H1 (cell line): ENCODE results near the gene PHTF1. TPM values are rescaled to one million over a fixed set of nuclear protein-coding genes. Genes with fewer than 3 reads are reported as not detected.

Experiments used
- CTCF ChIA-PET: fragments of 300-600 bp; sonication (Branson Sonifier 250); formaldehyde crosslinking; loops from one replicate; lab custom pipeline; 2021; ENCODE audit not compliant: partially characterized antibody; lab: Charles Lee
- POLR2A ChIA-PET: fragments of 300-600 bp; sonication (Branson Sonifier 250); formaldehyde crosslinking; loops from one replicate; lab custom pipeline; 2021; ENCODE audit warnings: inconsistent platforms; ENCODE audit not compliant: partially characterized antibody; lab: Charles Lee
- DNase-seq, 2 experiments: peaks; one replicate each; pipeline versions ENCODE4 v3.0.0 to v3.0.0-alpha.2; 2010 to 2022; ENCODE audit warnings: low spot score in 2 of 2, low read depth in 1 of 2, mixed read lengths in 1 of 2
- FAIRE-seq: peaks from 2 replicates; lab custom pipeline; 2011; peaks lifted over from hg19 to GRCh38; lab: Jason Lieb, UNC
- H2AFZ ChIP-seq: 2 replicates; pipeline ENCODE4 v1.8.1; 2012; ENCODE audit warnings: low read length, inconsistent platforms
- H2AK5ac ChIP-seq: 2 replicates; pipeline ENCODE4 v1.6.1; 2013; ENCODE audit warnings: low read depth, low read length
- H2BK120ac ChIP-seq: replicated peaks from 2 replicates; pipeline ENCODE3; 2013; ENCODE audit warnings: low read depth, low read length, inconsistent platforms
- H2BK12ac ChIP-seq: 2 replicates; pipeline ENCODE4 v1.6.1; 2013; ENCODE audit warnings: low read depth, low read length
- H2BK15ac ChIP-seq: 2 replicates; pipeline ENCODE4 v1.6.1; 2013; ENCODE audit warnings: low read length
- H2BK20ac ChIP-seq: 2 replicates; pipeline ENCODE4 v1.6.1; 2013; ENCODE audit warnings: low read length
- H2BK5ac ChIP-seq: 2 replicates; pipeline ENCODE4 v1.6.1; 2013; ENCODE audit warnings: low read depth, low read length
- H3K14ac ChIP-seq: 2 replicates; pipeline ENCODE4 v1.6.1; 2013; ENCODE audit warnings: inconsistent platforms; ENCODE audit not compliant: insufficient read length
- H3K18ac ChIP-seq: 2 replicates; pipeline ENCODE4 v1.6.1; 2013; ENCODE audit warnings: low read length; ENCODE audit errors: extremely low read depth
- H3K23ac ChIP-seq: 2 replicates; pipeline ENCODE4 v1.6.1; 2013; ENCODE audit warnings: inconsistent platforms; ENCODE audit not compliant: insufficient read length
- H3K23me2 ChIP-seq: 2 replicates; pipeline ENCODE4 v1.6.1; 2013; ENCODE audit warnings: low read depth, low read length
- H3K27ac ChIP-seq: 2 replicates; pipeline ENCODE4 v1.6.1; 2011; ENCODE audit warnings: low read depth, low read length, inconsistent platforms
- H3K27me3 ChIP-seq, 4 experiments: replicated peaks in 1 of 4; 1 replicate in 1 of 4; 2 replicates in 3 of 4; pipeline versions ENCODE4 v1.6.1 to v1.8.1; 2011 to 2013; ENCODE audit warnings: low read length in 3 of 4, mild to moderate bottlenecking in 3 of 4, inconsistent platforms in 2 of 4, mixed read lengths in 2 of 4, moderate library complexity in 1 of 4; ENCODE audit not compliant: control insufficient read depth in 3 of 4, insufficient read depth in 3 of 4; ENCODE audit errors: extremely low read depth in 1 of 4
- H3K36me3 ChIP-seq, 4 experiments: 2 replicates each; pipeline versions ENCODE4 v1.6.1 to v1.8.1; 2011 to 2013; ENCODE audit warnings: mild to moderate bottlenecking in 4 of 4, low read length in 3 of 4, moderate library complexity in 2 of 4, control low read depth in 1 of 4, inconsistent platforms in 1 of 4; ENCODE audit not compliant: insufficient read depth in 4 of 4, control insufficient read depth in 2 of 4
- H3K4ac ChIP-seq: replicated peaks from 2 replicates; pipeline ENCODE3; 2013; ENCODE audit warnings: low read length, low read depth, mixed read lengths, inconsistent platforms; ENCODE audit not compliant: insufficient read length
- H3K4me1 ChIP-seq, 4 experiments: replicated peaks in 1 of 4; 1 replicate in 1 of 4; 2 replicates in 3 of 4; pipeline versions ENCODE4 v1.6.1 to v1.8.1; 2011 to 2013; ENCODE audit warnings: low read length in 3 of 4, inconsistent platforms in 2 of 4, mixed read lengths in 1 of 4; ENCODE audit not compliant: insufficient read depth in 4 of 4, control insufficient read depth in 3 of 4
- H3K4me2 ChIP-seq, 2 experiments: 2 replicates each; pipeline versions ENCODE4 v1.6.1 to v1.8.1; 2011 to 2013; ENCODE audit warnings: low read depth in 2 of 2, low read length in 2 of 2, control low read depth in 1 of 2, inconsistent platforms in 1 of 2, mild to moderate bottlenecking in 1 of 2; ENCODE audit not compliant: insufficient read depth in 1 of 2
- H3K4me3 ChIP-seq, 4 experiments: fragments of 200-600, 300-600 bp in 1 of 4; sonication (generic), shearing (Covaris generic), sonication (Bioruptor Twin) in 1 of 4; 2 replicates each; pipeline versions ENCODE4 v1.5.1 to v1.8.1; 2011 to 2016; ENCODE audit warnings: low read length in 4 of 4, low read depth in 3 of 4, control low read depth in 2 of 4, inconsistent platforms in 2 of 4, mild to moderate bottlenecking in 2 of 4, mixed read lengths in 1 of 4, moderate library complexity in 1 of 4; ENCODE audit not compliant: insufficient read depth in 2 of 4; ENCODE audit errors: extremely low read depth in 1 of 4
- H3K56ac ChIP-seq: replicated peaks from 2 replicates; pipeline ENCODE3; 2013; ENCODE audit warnings: low read depth, mild to moderate bottlenecking, mixed read lengths, low read length, inconsistent platforms; ENCODE audit not compliant: insufficient read length
- H3K79me1 ChIP-seq: 2 replicates; pipeline ENCODE4 v1.6.1; 2013; ENCODE audit warnings: low read depth, low read length, control low read depth
- H3K79me2 ChIP-seq, 2 experiments: 2 replicates each; pipeline versions ENCODE4 v1.6.1 to v1.8.1; 2012 to 2013; ENCODE audit warnings: low read length in 2 of 2, mild to moderate bottlenecking in 2 of 2, inconsistent platforms in 1 of 2; ENCODE audit not compliant: insufficient read depth in 2 of 2, control insufficient read depth in 1 of 2
- H3K9ac ChIP-seq, 4 experiments: replicated peaks in 1 of 4; 1 replicate in 1 of 4; 2 replicates in 3 of 4; pipeline versions ENCODE4 v1.6.1 to v1.8.1; 2011 to 2013; ENCODE audit warnings: low read depth in 3 of 4, low read length in 3 of 4, control low read depth in 2 of 4, mild to moderate bottlenecking in 2 of 4, moderate library complexity in 2 of 4, inconsistent platforms in 1 of 4; ENCODE audit errors: extremely low read depth in 1 of 4
- H3K9me3 ChIP-seq, 2 experiments: 2 replicates each; pipeline versions ENCODE4 v1.6.1 to v1.8.1; 2012 to 2013; ENCODE audit warnings: mild to moderate bottlenecking in 2 of 2, moderate library complexity in 2 of 2, control low read depth in 1 of 2, inconsistent platforms in 1 of 2, low read depth in 1 of 2, low read length in 1 of 2, mixed read lengths in 1 of 2; ENCODE audit not compliant: insufficient read depth in 2 of 2
- H4K20me1 ChIP-seq, 2 experiments: replicated peaks in 1 of 2; 2 replicates each; pipeline versions ENCODE3 to v1.8.1; 2011 to 2013; ENCODE audit warnings: inconsistent platforms in 2 of 2, low read length in 2 of 2, mild to moderate bottlenecking in 1 of 2; ENCODE audit not compliant: insufficient read depth in 2 of 2, control insufficient read depth in 1 of 2
- H4K5ac ChIP-seq: 2 replicates; pipeline ENCODE4 v1.6.1; 2013; ENCODE audit warnings: low read length, low read depth, mixed read lengths, inconsistent platforms; ENCODE audit not compliant: insufficient read length
- H4K8ac ChIP-seq: 2 replicates; pipeline ENCODE4 v1.8.0; 2013; ENCODE audit warnings: mild to moderate bottlenecking, moderate library complexity, low read length, inconsistent platforms; ENCODE audit not compliant: insufficient read depth; ENCODE audit errors: extremely low read depth
- H4K91ac ChIP-seq: replicated peaks from 2 replicates; pipeline ENCODE3; 2013; ENCODE audit warnings: low read length, mixed read lengths, inconsistent platforms; ENCODE audit not compliant: insufficient read length
- BACH1 ChIP-seq: IDR thresholded peaks from 2 replicates; pipeline ENCODE4 v1.6.1; 2012; ENCODE audit warnings: low read length, improper control_type of control experiment
- CBX5 ChIP-seq: fragments of 300-800, 300-1000 bp; sonication (generic); IDR thresholded peaks from 2 replicates; pipeline ENCODE4 v1.7.1; 2016; ENCODE audit warnings: antibody characterized with exemption, low read length, low read depth
- CHD2 ChIP-seq: IDR thresholded peaks from 2 replicates; pipeline ENCODE4 v1.6.1; 2012; ENCODE audit warnings: low read length, improper control_type of control experiment
- EZH2 ChIP-seq: fragments of 200-600 bp; sonication (generic); IDR thresholded peaks from 2 replicates; pipeline ENCODE4 v1.7.1; 2012; ENCODE audit warnings: low read depth, mild to moderate bottlenecking, moderate library complexity, low read length, inconsistent platforms; ENCODE audit not compliant: severe bottlenecking
- JUND ChIP-seq: IDR thresholded peaks from 2 replicates; pipeline ENCODE4 v1.6.1; 2011; ENCODE audit warnings: mild to moderate bottlenecking, improper control_type of control experiment, low read length
- KDM5A ChIP-seq: fragments of 200-600 bp; IDR thresholded peaks from 2 replicates; pipeline ENCODE4 v1.7.1; 2012; ENCODE audit warnings: mild to moderate bottlenecking, low read length, inconsistent platforms, mixed read lengths
- POU5F1 ChIP-seq: IDR thresholded peaks from 2 replicates; pipeline ENCODE4 v1.6.1; 2011; ENCODE audit warnings: low read depth, mild to moderate bottlenecking, low read length, moderate library complexity
- RNF2 ChIP-seq: fragments of 200-900, 300-1000 bp; sonication (generic); IDR thresholded peaks from 2 replicates; pipeline ENCODE4 v1.7.1; 2016; ENCODE audit warnings: borderline replicate concordance, low read depth, mild to moderate bottlenecking, antibody characterized with exemption, low read length; ENCODE audit not compliant: poor library complexity, severe bottlenecking; ENCODE audit errors: missing control alignments
- TAF7 ChIP-seq: optimal IDR thresholded peaks from 2 replicates; pipeline ENCODE3; 2011; ENCODE audit warnings: low read depth, mild to moderate bottlenecking, inconsistent platforms, low read length, moderate library complexity, borderline replicate concordance
- TBP ChIP-seq: IDR thresholded peaks from 2 replicates; pipeline ENCODE4 v1.6.1; 2011; ENCODE audit warnings: low read depth, low read length, improper control_type of control experiment
- WGBS, 2 experiments: shearing (Covaris generic) in 1 of 2; methylation state at CpG; one replicate each; pipeline versions ENCODE4 v1.1.6 to v1.1.7; 2013 to 2015; ENCODE audit warnings: low lambda C conversion rate in 2 of 2, mixed read lengths in 2 of 2, inconsistent platforms in 1 of 2, low coverage in 1 of 2, missing lambda C conversion rate in 1 of 2; ENCODE audit not compliant: insufficient replicate concordance in 2 of 2, insufficient coverage in 1 of 2, insufficient read length in 1 of 2; ENCODE audit errors: extremely low coverage in 1 of 2, missing lambda C conversion rate in 1 of 2; 5-methylcytosine and 5-hydroxymethylcytosine counted together
- polyA plus RNA-seq, 7 experiments: library from polyadenylated mRNA; depleted of rRNA in 3 of 7; stranded (reverse) in 5 of 7; unstranded in 2 of 7; fragments of >200 nt in 5 of 7; fragments of 200-250 nt in 2 of 7; gene quantifications; 1 replicate in 5 of 7; 2 replicates in 1 of 7; 4 replicates in 1 of 7; pipeline versions ENCODE4 v1.2.1 to v1.2.3, GENCODE V29; 2011 to 2013; ENCODE audit warnings: missing spikeins in 2 of 7, mixed read lengths in 2 of 7
- total RNA-seq: library from RNA; stranded (reverse); fragmentation: NEBNext Ultra II Directional; extraction: Animal tissue kit (Norgen Biotek cat#: 25700); gene quantifications from 2 replicates; pipeline ENCODE4 v1.2.1, GENCODE V29; 2021
- TF ChIP-seq, protein P1 (sequence below): IDR thresholded peaks from 2 replicates; pipeline ENCODE4 v1.6.1; 2012; ENCODE audit warnings: inconsistent platforms
- TF ChIP-seq, protein P2 (sequence below): IDR thresholded peaks from 2 replicates; pipeline ENCODE4 v1.6.1; 2012; ENCODE audit warnings: inconsistent platforms

Gene PHTF1
- total and polyA plus RNA-seq, 2 of the 8 experiments (the other 6 are each of a cell fraction or from before 2014, with no cell fraction given): 9.1 to 26.9 TPM

DNA sequence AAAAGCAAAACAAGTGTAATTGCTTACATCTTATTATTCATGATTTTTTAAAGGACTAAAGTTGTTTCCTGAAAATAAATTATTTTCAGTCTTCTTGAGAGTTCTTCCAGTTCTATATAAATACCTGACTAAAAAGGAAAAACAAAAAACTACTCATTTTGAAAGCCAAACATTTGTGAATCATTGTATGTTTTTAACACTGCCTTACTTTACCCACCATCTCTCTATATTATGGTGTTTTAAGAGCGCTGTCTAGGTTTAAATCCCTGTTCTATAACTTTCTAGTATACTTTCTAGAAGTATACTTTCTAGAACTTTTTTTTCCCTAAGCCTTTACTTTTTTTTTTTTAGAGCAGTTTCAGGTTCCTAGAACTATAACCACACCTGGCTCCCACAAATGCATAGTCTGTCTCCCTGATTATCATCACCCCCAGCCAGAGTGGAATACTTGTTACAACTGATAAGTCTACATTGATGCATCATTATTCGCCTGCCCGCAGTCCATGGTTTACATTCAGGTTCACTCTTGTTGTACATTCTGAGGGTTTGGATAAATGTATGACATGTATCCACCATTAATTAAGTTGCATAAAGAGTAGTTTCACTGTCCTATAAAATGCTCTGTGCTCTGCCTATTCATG is 43.2 kb upstream of the PHTF1 start:
- Histone ChIP-seq H2BK12ac (no peak overlapping the region), H3K27me3 (no peaks in the 10 kb centered on the region), H3K4me1 (peaks cover 0 to 6% (median 0%) of the 10 kb centered on the region in 4 experiments; a peak in 2 of 7 replicates), H3K36me3 (peaks cover 0 to 2% (median under 1%) of the 10 kb centered on the region in 4 experiments; a peak in 2 of 8 replicates), H3K4me3 (no peak overlapping the region), H4K91ac (no peak overlapping the region), H3K4me2 (no peak overlapping the region), H3K18ac (no peak overlapping the region), H4K8ac (no peak overlapping the region), H3K27ac (no peak overlapping the region), H3K9me3 (no peaks in the 10 kb centered on the region), H3K23me2 (no peaks in the 10 kb centered on the region), H2BK20ac (no peak overlapping the region), H3K79me2 (peaks cover 3 to 87% of the 10 kb centered on the region in 2 experiments; a peak in 2 of 4 replicates), H2AK5ac (no peak overlapping the region), H2BK5ac (no peak overlapping the region), H3K14ac (no peak overlapping the region), H2BK120ac (no peak overlapping the region), H4K20me1 (peaks cover 2 to 3% of the 10 kb centered on the region in 2 experiments), H2BK15ac (no peak overlapping the region), H4K5ac (no peak overlapping the region), H3K4ac (no peak overlapping the region), H3K9ac (no peak overlapping the region), H2AFZ (no peak overlapping the region), H3K23ac (no peak overlapping the region), H3K79me1 (no peaks in the 10 kb centered on the region; the same call in 1 of the 2 replicates), H3K56ac (no peak overlapping the region)
- FAIRE-seq (no peak), DNase-seq (no peak)
- CTCF ChIA-PET: interaction anchor here (1.5 kb wide), 1 partner anchor 13 kb away, joined by 3 read pairs; no protein-coding TSS in a partner anchor
- WGBS, 2 experiments: 93% methylated on average over 3 of the region's 3 CpGs; no CpG with 5 or more reads in 1 of the 2 experiments
- POLR2A ChIA-PET: no interaction called here
- TF ChIP-seq BACH1 (no peak), KDM5A (no peak), JUND (no peak), RNF2 (no peak), TAF7 (no peak), EZH2 (no peak), CHD2 (no peak), POU5F1 (no peak), TBP (no peak), CBX5 (no peak)
- TF ChIP-seq, protein P1, sequence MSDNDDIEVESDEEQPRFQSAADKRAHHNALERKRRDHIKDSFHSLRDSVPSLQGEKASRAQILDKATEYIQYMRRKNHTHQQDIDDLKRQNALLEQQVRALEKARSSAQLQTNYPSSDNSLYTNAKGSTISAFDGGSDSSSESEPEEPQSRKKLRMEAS: no peak
- TF ChIP-seq, protein P2, sequence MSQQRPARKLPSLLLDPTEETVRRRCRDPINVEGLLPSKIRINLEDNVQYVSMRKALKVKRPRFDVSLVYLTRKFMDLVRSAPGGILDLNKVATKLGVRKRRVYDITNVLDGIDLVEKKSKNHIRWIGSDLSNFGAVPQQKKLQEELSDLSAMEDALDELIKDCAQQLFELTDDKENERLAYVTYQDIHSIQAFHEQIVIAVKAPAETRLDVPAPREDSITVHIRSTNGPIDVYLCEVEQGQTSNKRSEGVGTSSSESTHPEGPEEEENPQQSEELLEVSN: no peak
